Measurements from ENCODE around the gene RFX7.
A peak's percentile ranks its signal among the peaks of the same experiment; 100 is the strongest.
"Not testable (repeated sequence)": the region's sequence is repeated elsewhere in the genome, so short reads cannot be mapped to it uniquely, and the experiment has no call there.

RFX7 gene

DNA sequence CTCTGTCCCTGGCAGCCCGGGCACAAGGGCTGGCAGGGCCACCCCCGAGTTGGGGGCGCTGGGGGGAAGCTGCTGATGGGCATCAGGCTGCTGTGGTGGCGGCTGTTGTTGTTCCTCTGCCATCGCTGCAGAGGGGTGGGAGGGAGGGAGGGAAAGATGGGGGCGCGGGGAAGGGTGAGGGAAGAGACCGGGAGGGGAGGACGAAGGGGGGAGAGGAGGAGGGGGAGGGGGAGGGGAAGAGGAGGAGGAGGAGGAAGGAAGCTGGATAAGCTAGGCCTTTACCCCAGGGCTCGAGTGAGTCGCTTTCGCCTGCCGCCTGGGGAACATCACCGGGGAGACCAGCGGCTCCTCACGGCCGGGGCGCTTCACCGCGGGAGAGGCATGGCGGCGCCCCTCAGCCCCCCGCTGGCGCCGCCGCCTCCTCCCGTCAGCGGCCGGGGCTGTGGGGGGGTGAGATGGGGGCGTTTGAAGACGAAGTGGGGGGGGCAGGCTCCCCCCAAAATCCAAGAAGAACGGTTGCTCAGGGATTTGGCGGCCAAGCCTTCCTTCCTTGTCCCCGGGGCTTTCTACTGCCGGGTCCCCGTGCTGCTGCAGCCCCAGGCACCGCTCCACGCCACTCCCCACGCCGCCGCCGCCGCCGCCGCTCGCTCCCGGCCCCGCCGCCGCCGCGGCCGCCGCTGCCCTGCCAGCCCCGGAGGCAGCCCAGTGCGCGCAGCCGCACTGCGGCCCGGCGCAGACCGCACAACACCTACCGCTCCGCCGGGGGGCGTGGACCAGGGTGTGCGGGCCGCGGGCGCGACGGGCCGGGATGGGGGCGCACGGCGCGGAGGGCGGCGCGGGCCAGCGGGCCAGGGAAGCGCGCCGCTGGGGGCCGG, at the start of gene RFX7:
RFX7 (minus strand) TSS at position 717 of the 875 bp plus-strand sequence; CDS start at position 123, 594 bp downstream.
- DNase-seq (ENCODE audit: low read depth): peak; percentile 77

GRCh38 chr15:56292546-56293316, 49.1 kb upstream of the RFX7 start:
- DNase-seq (ENCODE audit: low read depth): no peak

- DNase-seq (ENCODE audit: low read depth): no peak
Observed at GRCh38 chr15:56291741-56292140, 48.1 kb upstream of the RFX7 start.

GRCh38 chr15:56286213-56286612, 42.5 kb upstream of the RFX7 start:
- no peak for DNase-seq (ENCODE audit: low read depth)

GRCh38 chr15:56281145-56281544, 37.5 kb upstream of the RFX7 start:
- no peak for DNase-seq (ENCODE audit: low read depth)

- DNase-seq (ENCODE audit: low read depth): no peak
Observed at GRCh38 chr15:56273724-56274123, 30.0 kb upstream of the RFX7 start.

- peak; percentile 6 for DNase-seq (ENCODE audit: low read depth)
Observed at GRCh38 chr15:56272454-56272853, 28.8 kb upstream of the RFX7 start.

DNA sequence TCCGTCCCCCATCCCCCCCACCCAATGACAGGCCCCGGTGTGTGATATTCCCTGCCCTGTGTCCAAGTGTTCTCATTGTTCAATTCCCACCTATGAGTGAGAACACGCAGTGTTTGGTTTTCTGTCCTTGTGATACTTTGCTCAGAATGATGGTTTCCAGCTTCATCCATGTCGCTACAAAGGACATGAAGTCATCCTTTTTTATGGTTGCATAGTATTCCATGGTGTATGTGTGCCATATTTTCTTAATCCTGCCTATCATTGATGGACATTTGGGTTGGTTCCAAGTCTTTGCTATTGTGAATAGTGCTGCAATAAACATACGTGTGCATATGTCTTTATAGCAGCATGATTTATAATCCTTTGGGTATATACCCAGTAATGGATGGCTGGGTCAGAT, 22.8 kb upstream of the RFX7 start:
- not testable (repeated sequence) for DNase-seq (ENCODE audit: low read depth)

DNA sequence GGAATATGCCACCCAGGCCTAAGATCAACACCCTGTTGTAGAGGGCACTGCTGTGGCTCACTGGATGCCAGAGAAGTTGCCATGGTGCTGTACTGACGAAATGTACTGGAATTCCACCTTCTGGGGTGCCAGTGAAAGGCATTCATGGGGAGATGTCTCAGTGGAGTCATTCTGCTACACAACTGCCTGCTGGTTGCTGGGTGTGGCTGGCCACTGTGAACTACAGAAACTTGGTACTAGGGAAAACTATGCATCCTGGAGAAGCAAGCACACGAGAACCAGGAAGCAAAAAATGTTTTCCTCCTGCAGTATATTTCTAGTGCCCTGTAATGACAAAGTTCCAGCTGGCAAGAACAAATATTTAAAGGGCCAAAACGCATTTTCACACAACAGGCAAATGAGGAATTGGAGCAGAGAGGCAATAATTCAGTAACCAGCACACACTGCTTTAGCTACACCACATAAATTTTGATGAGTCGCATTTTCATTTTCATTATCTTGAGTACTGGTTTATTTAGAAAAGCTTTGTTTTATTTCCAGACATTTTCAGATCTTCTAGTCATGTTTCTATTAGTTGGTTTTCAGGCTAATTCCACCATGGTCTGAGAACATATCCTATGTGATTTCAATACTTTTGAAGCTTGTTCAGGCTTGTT, 18.3 kb upstream of the RFX7 start:
- DNase-seq (ENCODE audit: low read depth): peak; percentile 6

- not testable (repeated sequence) for DNase-seq (ENCODE audit: low read depth)
Observed at GRCh38 chr15:56257306-56257705, 13.6 kb upstream of the RFX7 start.

DNA sequence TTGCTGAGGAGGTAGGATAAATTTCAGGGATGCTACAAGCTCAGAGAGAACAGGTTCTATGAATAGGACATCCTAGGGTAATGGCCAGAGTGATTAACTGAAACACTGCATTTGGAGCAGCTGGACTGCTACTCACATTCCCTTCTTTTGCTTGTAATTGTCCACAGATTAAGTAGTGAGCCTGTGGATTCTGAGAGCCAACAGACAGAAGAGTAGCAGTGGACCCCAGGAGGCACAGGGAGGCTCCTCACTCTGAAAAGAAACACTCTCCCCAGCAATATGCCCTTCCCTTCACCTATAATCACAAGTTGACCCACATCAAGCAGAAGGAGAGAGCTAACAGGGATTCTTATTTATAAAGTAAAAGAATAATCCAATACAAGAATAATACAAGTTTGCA, 10.6 kb upstream of the RFX7 start:
- no peak for DNase-seq (ENCODE audit: low read depth)

GRCh38 chr15:56252386-56252785, 8.7 kb upstream of the RFX7 start:
- no peak for DNase-seq (ENCODE audit: low read depth)

GRCh38 chr15:56251315-56252095, 7.8 kb upstream of the RFX7 start:
- no peak for DNase-seq (ENCODE audit: low read depth)

DNA sequence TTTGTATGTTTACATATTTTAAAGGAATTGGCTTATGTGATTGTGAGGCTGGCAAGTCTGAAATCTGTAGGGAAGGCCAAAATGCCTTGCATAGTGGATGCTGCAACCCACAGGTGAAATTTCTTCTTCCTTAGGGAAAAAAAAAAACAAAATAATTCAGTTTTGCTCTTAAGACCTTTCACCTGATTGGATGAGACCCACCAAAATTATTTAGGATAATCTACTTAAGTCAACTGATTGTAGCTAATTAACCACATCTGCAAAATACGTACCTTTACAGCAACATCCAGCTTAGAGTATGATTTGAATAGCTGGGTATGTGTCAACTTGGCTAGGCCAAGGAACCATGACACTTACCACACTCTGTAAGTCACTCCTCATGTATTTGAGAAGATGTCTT, 6.9 kb upstream of the RFX7 start:
- no peak for DNase-seq (ENCODE audit: low read depth)

GRCh38 chr15:56249092-56249491, 5.4 kb upstream of the RFX7 start:
- peak; percentile 57 for DNase-seq (ENCODE audit: low read depth)

GRCh38 chr15:56248311-56248992, 4.8 kb upstream of the RFX7 start:
- no peak for DNase-seq (ENCODE audit: low read depth)

GRCh38 chr15:56247266-56247665, 3.6 kb upstream of the RFX7 start:
- DNase-seq (ENCODE audit: low read depth): no peak

DNA sequence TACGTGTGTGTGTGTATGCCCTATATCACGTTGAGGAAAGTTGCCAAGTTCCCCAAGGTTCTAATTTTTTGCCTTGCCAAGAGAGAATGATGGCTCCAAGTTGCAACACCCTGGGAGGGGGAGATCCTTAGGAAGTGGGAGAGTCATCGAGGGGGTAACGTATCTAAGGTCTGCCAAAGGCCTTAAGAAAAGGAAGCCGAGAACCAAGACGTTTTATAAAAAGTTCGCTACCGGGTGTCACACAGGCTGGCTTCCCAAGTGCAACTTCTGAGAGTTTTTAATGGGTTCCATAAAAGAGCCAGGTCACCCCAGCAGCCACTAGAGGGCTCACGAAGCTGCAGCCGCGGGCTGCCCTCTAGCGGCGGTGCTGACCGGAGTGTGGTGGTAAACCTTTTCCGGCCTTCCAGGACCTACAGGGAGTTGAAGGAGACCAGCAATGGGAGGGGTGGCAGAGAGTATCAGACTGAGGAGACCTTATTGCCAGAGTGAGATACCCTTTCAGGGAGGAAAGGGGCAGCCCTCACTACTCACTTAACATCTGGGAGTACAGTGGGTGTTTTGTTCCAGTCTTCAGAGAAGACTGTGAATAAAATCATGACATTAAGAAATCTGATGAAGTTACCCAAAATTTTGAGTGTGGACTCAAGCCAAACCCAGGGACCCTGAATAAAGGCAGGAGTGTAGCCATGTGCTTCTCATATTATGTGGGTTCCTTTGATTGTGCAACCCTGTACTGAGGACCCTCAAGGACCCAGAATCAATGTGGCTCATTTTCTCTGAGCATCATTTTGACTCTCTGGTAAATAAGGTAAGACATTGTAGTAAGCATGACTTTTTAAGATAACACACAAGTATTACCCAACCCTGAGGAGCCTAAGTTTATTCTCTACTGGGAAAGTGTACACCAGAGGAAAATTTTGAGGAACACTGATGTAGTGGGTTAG, 2.5 kb upstream of the RFX7 start:
- peak; percentile 86 for DNase-seq (ENCODE audit: low read depth)

- DNase-seq (ENCODE audit: low read depth): no peak
Observed at GRCh38 chr15:56244811-56245576, 1.3 kb upstream of the RFX7 start.

Data from EH (cell line).